Measurements from ENCODE around the gene LOXL1.
A peak's percentile ranks its signal among the peaks of the same experiment; 100 is the strongest.
"Not testable (repeated sequence)": the region's sequence is repeated elsewhere in the genome, so short reads cannot be mapped to it uniquely, and the experiment has no call there.

The LOXL1 gene

GRCh38 chr15:73952913-73953750, 26.9 kb downstream of the LOXL1 start:
- no peak for DNase-seq (ENCODE audit: low read depth in 2 of 2)

GRCh38 chr15:73954188-73955145, 28.2 kb downstream of the LOXL1 start:
- no peak for DNase-seq (ENCODE audit: low read depth in 2 of 2)

GRCh38 chr15:73955326-73955725, 29.1 kb downstream of the LOXL1 start:
- DNase-seq (ENCODE audit: low read depth in 2 of 2) = no peak

GRCh38 chr15:73955861-73956742, 29.8 kb downstream of the LOXL1 start:
- no peak for DNase-seq (ENCODE audit: low read depth in 2 of 2)

GRCh38 chr15:73956743-73957135, 30.5 kb downstream of the LOXL1 start:
- no peak for DNase-seq (ENCODE audit: low read depth in 2 of 2)

GRCh38 chr15:73957276-73957675, 31.0 kb downstream of the LOXL1 start:
- no peak for DNase-seq (ENCODE audit: low read depth in 2 of 2)

- DNase-seq (ENCODE audit: low read depth in 2 of 2) = no peak
Measured at GRCh38 chr15:73957785-73958184, 31.5 kb downstream of the LOXL1 start.

- no peak for DNase-seq (ENCODE audit: low read depth in 2 of 2)
Measured at GRCh38 chr15:73959012-73959581, 32.8 kb downstream of the LOXL1 start.

GRCh38 chr15:73959801-73960200, 33.5 kb downstream of the LOXL1 start:
- DNase-seq (ENCODE audit: low read depth in 2 of 2) = no peak

- not testable (repeated sequence) for DNase-seq (ENCODE audit: low read depth in 2 of 2)
Measured at GRCh38 chr15:73960472-73961070, 34.3 kb downstream of the LOXL1 start.

- DNase-seq (ENCODE audit: low read depth in 2 of 2) = no peak
Measured at GRCh38 chr15:73962433-73962832, 36.2 kb downstream of the LOXL1 start.

GRCh38 chr15:73964736-73965093, 38.5 kb downstream of the LOXL1 start:
- peak; percentile 67 to 73 for DNase-seq (ENCODE audit: low read depth in 2 of 2)

- no peak for DNase-seq (ENCODE audit: low read depth in 2 of 2)
Measured at GRCh38 chr15:73965094-73965757, 39.0 kb downstream of the LOXL1 start.

- no peak for DNase-seq (ENCODE audit: low read depth in 2 of 2)
Measured at GRCh38 chr15:73965758-73966113, 39.5 kb downstream of the LOXL1 start.

- no peak for DNase-seq (ENCODE audit: low read depth in 2 of 2)
Measured at GRCh38 chr15:73968461-73968860, 42.2 kb downstream of the LOXL1 start.

GRCh38 chr15:73969151-73969759, 43.0 kb downstream of the LOXL1 start:
- no peak for DNase-seq (ENCODE audit: low read depth in 2 of 2)

- DNase-seq (ENCODE audit: low read depth in 2 of 2) = peak; percentile 63 to 64
Measured at GRCh38 chr15:73972984-73973682, 46.9 kb downstream of the LOXL1 start.

GRCh38 chr15:73973683-73974200, 47.5 kb downstream of the LOXL1 start:
- DNase-seq (ENCODE audit: low read depth in 2 of 2) = not testable (repeated sequence)
